ENCODE data around the gene HRAS.

The HRAS gene

GRCh38 chr11:535519-536454 is at the start of gene HRAS:
Gene HRAS (minus strand): TSS chr11:535576.
- no peak for TF ChIP-seq CTCF (IDR thresholded peaks at IDR 0.05; ENCODE audit: low read depth, low read length)

GRCh38 chr11:584287-584686 is 48.9 kb upstream of the HRAS start:
- H3K4me3 ChIP-seq (ENCODE audit: low read depth, low read length): no peak overlapping the region
- TF ChIP-seq CTCF (IDR thresholded peaks at IDR 0.05; ENCODE audit: low read depth, low read length): no peak

More at GRCh38 chr11:535519-536454, at the start of gene HRAS:
- peak within 1 kb of the TSS; percentile 86 for H3K4me3 ChIP-seq (ENCODE audit: low read depth, low read length)

DNA sequence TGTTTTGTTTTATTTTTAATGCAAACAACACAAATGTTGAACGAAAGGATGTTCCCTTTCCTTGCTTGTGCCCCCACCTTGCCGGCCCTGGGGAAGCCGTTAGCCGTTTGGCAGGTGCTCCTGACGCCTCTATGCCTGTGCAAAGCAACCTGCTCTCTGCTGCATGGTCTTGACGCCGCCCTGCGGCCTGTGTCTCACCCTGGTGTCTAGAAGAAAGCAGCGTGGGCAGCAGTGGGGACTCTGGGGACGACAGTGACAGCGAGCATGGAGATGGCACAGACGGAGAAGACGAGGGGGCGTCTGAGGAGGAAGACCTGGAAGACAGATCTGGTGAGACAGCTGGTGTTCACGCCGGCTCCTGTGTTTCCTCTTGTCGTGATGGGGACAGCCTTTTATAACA is 46.4 kb upstream of the HRAS start:
- no peak overlapping the region for H3K4me3 ChIP-seq (ENCODE audit: low read depth, low read length)
- no peak for TF ChIP-seq CTCF (IDR thresholded peaks at IDR 0.05; ENCODE audit: low read depth, low read length)

- no peak for TF ChIP-seq CTCF (IDR thresholded peaks at IDR 0.05; ENCODE audit: low read depth, low read length)
- no peak overlapping the region for H3K4me3 ChIP-seq (ENCODE audit: low read depth, low read length)
Observed at GRCh38 chr11:581342-581741, 46.0 kb upstream of the HRAS start.

GRCh38 chr11:579830-580601 is 44.6 kb upstream of the HRAS start:
- H3K4me3 ChIP-seq (ENCODE audit: low read depth, low read length): no peak overlapping the region
- no peak for TF ChIP-seq CTCF (IDR thresholded peaks at IDR 0.05; ENCODE audit: low read depth, low read length)

DNA sequence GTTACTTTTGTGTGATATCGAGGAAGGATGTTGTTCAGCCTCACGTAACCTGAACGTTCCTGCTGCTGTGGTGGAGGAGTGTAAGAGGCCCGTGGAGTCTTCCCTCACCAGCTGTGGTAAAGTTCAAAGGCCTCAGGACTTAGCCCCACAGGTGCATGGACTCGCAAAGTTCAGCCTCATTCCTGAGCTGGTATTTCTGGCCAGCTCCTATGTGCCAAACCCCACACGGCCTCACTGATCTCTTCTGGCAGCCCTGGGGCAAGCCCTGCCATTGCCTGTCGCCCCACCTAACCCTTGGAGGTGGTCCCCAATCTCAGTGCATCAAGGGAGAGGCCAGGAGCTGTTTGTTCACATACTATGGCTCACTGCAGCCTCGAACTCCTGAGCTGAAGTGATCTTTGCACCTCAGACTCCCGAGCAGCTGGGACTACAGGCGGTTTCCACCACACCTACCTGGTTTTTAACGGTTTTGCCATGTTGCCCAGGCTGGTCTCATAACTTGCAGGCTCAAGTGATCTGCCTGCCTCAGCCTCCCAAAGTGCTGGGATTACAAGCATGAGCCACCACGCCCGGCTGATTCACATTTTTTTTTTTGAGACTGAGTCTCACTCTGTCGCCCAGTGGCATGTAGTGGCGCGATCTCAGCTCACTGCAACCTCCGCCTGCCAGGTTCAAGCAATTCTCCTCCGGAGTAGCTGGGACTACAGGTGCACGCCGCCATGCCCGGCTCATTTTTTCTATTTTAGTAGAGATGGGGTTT is 43.1 kb upstream of the HRAS start:
- H3K4me3 ChIP-seq (ENCODE audit: low read depth, low read length): peak overlapping the region; percentile 96
- no peak for TF ChIP-seq CTCF (IDR thresholded peaks at IDR 0.05; ENCODE audit: low read depth, low read length)

Measured in WI38 (cell line).